HG03280 (cell line): ENCODE results near the gene FBXL7.

Experiments used
- ATAC-seq: cut with Tn5 transposase; IDR thresholded peaks from one replicate; pipeline ENCODE4 v1.9.1; 2021; ENCODE audit warnings: mild to moderate bottlenecking, moderate library complexity; ENCODE audit not compliant: unreplicated experiment

The FBXL7 gene

GRCh38 chr5:15797116-15797515, 297.1 kb downstream of the FBXL7 start:
- ATAC-seq = no peak

- no peak for ATAC-seq
Measured at GRCh38 chr5:15798006-15798405, 298.0 kb downstream of the FBXL7 start.

- ATAC-seq = no peak
Measured at GRCh38 chr5:15799014-15799413, 299.0 kb downstream of the FBXL7 start.

- no peak for ATAC-seq
Measured at GRCh38 chr5:15799612-15800011, 299.6 kb downstream of the FBXL7 start.

- ATAC-seq = no peak
Measured at GRCh38 chr5:15803280-15803679, 303.3 kb downstream of the FBXL7 start.

- ATAC-seq = no peak
Measured at GRCh38 chr5:15806613-15807012, 306.6 kb downstream of the FBXL7 start.

GRCh38 chr5:15807248-15807647, 307.3 kb downstream of the FBXL7 start:
- ATAC-seq = no peak

GRCh38 chr5:15807871-15808270, 307.9 kb downstream of the FBXL7 start:
- no peak for ATAC-seq

GRCh38 chr5:15808577-15808976, 308.6 kb downstream of the FBXL7 start:
- no peak for ATAC-seq

GRCh38 chr5:15819617-15820016, 319.6 kb downstream of the FBXL7 start:
- ATAC-seq = no peak

GRCh38 chr5:15821506-15821905, 321.5 kb downstream of the FBXL7 start:
- ATAC-seq = no peak

- no peak for ATAC-seq
Measured at GRCh38 chr5:15823398-15823797, 323.4 kb downstream of the FBXL7 start.

GRCh38 chr5:15827741-15828140, 327.8 kb downstream of the FBXL7 start:
- no peak for ATAC-seq

- no peak for ATAC-seq
Measured at GRCh38 chr5:15831408-15831807, 331.4 kb downstream of the FBXL7 start.

- ATAC-seq = no peak
Measured at GRCh38 chr5:15833365-15833764, 333.4 kb downstream of the FBXL7 start.

- no peak for ATAC-seq
Measured at GRCh38 chr5:15834596-15835245, 334.7 kb downstream of the FBXL7 start.

- no peak for ATAC-seq
Measured at GRCh38 chr5:15835514-15835913, 335.5 kb downstream of the FBXL7 start.

- ATAC-seq = no peak
Measured at GRCh38 chr5:15837551-15838289, 337.7 kb downstream of the FBXL7 start.

GRCh38 chr5:15844253-15844652, 344.3 kb downstream of the FBXL7 start:
- ATAC-seq = no peak

- ATAC-seq = no peak
Measured at GRCh38 chr5:15844871-15845270, 344.9 kb downstream of the FBXL7 start.

GRCh38 chr5:15850536-15850935, 350.6 kb downstream of the FBXL7 start:
- ATAC-seq = no peak

GRCh38 chr5:15850939-15851341, 351.0 kb downstream of the FBXL7 start:
- ATAC-seq = no peak

GRCh38 chr5:15852217-15852616, 352.2 kb downstream of the FBXL7 start:
- no peak for ATAC-seq
